Measurements from ENCODE around the gene CEP112.

DNA sequence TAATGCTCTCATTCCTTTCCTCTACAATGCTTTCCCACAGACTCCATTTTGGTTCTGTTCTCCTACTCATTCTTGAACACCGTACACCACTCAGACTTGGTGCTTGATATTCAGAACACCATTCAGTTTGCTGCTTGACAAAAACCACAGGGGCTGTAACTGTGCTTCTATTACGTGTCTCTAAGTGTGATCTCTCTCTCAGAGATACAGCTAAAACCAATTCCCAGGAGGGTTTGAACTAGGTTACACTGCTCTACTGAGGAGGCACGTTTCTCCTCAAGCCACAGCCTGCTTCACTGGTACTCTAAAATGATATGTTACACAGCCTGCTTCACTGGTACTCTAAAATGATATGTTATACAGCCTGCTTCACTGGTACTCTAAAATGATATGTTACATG lies 175.7 kb downstream of the CEP112 start:
- TF ChIP-seq CTCF (IDR thresholded peaks at IDR 0.05) (no peak), POLR2A (IDR thresholded peaks at IDR 0.05) (no peak)
